Measurements from ENCODE around the gene DUSP12. TPM values are rescaled to one million over a fixed set of nuclear protein-coding genes. Genes with fewer than 3 reads are reported as not detected.
A peak's percentile ranks its signal among the peaks of the same experiment; 100 is the strongest.

DUSP12 gene
- total and polyA plus RNA-seq, 9 of the 15 experiments (the other 6 are each of a cell fraction or from before 2014, with no cell fraction given), result 10.4 to 81.4 (median 43.6) TPM

DNA sequence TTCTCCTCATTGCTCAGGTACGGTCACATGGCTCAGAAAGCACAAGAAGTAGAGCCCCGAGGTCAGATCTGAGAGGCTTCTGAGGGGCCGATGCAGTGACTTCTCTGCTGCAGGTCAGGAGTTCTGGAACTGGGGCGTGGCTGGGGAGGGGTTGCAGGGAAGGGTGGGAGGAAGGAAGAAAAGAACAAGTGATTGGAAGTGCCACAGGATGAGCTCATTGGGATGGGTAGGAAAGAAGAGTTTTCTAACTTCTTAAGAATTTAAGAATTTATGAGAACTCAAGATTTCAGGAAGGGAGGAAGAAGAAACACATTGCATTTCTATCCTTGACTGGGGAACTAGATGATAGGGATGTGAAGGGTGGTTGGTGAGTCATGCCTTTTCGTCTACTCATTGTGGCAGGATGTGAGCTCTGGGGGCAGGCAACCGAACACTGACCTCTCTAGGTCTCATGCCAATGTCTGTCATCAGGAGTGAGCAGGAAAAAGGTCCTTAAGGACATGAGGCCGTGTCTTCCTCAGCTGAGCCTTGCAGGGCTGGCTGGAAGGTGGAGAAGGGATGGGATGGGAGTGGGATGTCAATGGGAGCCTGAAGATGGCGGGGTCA is 27.7 kb upstream of the DUSP12 start (continued):
- TF ChIP-seq, protein P1, sequence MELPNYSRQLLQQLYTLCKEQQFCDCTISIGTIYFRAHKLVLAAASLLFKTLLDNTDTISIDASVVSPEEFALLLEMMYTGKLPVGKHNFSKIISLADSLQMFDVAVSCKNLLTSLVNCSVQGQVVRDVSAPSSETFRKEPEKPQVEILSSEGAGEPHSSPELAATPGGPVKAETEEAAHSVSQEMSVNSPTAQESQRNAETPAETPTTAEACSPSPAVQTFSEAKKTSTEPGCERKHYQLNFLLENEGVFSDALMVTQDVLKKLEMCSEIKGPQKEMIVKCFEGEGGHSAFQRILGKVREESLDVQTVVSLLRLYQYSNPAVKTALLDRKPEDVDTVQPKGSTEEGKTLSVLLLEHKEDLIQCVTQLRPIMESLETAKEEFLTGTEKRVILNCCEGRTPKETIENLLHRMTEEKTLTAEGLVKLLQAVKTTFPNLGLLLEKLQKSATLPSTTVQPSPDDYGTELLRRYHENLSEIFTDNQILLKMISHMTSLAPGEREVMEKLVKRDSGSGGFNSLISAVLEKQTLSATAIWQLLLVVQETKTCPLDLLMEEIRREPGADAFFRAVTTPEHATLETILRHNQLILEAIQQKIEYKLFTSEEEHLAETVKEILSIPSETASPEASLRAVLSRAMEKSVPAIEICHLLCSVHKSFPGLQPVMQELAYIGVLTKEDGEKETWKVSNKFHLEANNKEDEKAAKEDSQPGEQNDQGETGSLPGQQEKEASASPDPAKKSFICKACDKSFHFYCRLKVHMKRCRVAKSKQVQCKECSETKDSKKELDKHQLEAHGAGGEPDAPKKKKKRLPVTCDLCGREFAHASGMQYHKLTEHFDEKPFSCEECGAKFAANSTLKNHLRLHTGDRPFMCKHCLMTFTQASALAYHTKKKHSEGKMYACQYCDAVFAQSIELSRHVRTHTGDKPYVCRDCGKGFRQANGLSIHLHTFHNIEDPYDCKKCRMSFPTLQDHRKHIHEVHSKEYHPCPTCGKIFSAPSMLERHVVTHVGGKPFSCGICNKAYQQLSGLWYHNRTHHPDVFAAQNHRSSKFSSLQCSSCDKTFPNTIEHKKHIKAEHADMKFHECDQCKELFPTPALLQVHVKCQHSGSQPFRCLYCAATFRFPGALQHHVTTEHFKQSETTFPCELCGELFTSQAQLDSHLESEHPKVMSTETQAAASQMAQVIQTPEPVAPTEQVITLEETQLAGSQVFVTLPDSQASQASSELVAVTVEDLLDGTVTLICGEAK (IDR thresholded peaks at IDR 0.05), result no peak
- TF ChIP-seq, protein P1 (CRISPR knock-in tag; IDR thresholded peaks at IDR 0.05), result no peak
- TF ChIP-seq ZBTB17 (CRISPR knock-in tag; IDR thresholded peaks at IDR 0.05), result 0 out of 2 replicates have a peak, but pooled peaks have one; percentile 20
- no peak for TF ChIP-seq PPARD (CRISPR knock-in tag; IDR thresholded peaks at IDR 0.05)
- TF ChIP-seq, protein P2, sequence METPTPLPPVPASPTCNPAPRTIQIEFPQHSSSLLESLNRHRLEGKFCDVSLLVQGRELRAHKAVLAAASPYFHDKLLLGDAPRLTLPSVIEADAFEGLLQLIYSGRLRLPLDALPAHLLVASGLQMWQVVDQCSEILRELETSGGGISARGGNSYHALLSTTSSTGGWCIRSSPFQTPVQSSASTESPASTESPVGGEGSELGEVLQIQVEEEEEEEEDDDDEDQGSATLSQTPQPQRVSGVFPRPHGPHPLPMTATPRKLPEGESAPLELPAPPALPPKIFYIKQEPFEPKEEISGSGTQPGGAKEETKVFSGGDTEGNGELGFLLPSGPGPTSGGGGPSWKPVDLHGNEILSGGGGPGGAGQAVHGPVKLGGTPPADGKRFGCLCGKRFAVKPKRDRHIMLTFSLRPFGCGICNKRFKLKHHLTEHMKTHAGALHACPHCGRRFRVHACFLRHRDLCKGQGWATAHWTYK (CRISPR knock-in tag; IDR thresholded peaks at IDR 0.05), result no peak
- no peak for TF ChIP-seq RUNX1 (IDR thresholded peaks at IDR 0.05; ENCODE audit: low read depth)
- no peak for TF ChIP-seq SREBF1 (IDR thresholded peaks at IDR 0.05; ENCODE audit: borderline replicate concordance, low read depth, low read length)
- TF ChIP-seq, protein P3, sequence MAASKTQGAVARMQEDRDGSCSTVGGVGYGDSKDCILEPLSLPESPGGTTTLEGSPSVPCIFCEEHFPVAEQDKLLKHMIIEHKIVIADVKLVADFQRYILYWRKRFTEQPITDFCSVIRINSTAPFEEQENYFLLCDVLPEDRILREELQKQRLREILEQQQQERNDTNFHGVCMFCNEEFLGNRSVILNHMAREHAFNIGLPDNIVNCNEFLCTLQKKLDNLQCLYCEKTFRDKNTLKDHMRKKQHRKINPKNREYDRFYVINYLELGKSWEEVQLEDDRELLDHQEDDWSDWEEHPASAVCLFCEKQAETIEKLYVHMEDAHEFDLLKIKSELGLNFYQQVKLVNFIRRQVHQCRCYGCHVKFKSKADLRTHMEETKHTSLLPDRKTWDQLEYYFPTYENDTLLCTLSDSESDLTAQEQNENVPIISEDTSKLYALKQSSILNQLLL (CRISPR knock-in tag; IDR thresholded peaks at IDR 0.05; ENCODE audit: borderline replicate concordance), result no peak
- TF ChIP-seq SRF (CRISPR knock-in tag; IDR thresholded peaks at IDR 0.05), result no peak
- no peak for TF ChIP-seq ZNF444 (CRISPR knock-in tag; IDR thresholded peaks at IDR 0.05)
- no peak for TF ChIP-seq NFE2L1 (tag; IDR thresholded peaks at IDR 0.05; ENCODE audit: borderline replicate concordance, low read depth)
- TF ChIP-seq DMBX1 (CRISPR knock-in tag; IDR thresholded peaks at IDR 0.05; ENCODE audit: borderline replicate concordance), result peak; percentile 88; the same call in 1 of the 2 replicates
